ENCODE results near the gene PPP2R3B.
"Not testable (repeated sequence)": the region's sequence is repeated elsewhere in the genome, so short reads cannot be mapped to it uniquely, and the experiment has no call there.

The PPP2R3B gene

DNA sequence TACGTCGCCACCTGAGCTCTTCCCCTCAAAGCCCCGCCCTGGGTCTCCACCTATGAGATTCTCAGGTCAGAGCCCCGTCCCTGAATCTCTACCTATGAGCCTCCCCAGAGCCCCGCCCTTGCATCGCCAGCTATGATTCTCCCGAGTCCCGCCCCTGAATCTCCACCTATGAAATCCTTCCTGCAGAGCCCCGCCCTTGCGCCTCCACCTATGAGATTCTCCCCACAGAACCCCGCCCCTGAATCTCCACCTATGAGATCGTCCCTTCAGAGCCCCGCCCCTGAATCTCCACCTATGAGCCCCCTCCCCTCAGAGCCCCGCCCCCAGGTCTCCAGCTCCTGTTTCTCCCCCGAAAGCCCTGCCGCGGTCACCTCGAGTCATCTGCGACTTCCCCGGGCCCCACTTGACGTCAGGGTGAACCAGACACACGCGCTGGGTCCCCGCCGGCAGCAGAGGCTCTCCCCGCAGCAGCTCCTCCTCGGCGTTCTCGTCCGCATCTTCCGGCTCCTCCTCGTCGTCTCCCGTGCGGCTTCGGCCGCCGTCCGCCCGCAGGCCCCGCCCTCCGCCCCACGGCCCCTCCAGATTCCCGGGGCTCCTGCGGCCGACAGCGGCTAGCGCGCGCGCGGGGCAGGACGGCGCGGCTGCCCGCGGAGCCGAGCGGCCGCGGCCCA is 68.5 kb downstream of the PPP2R3B start:
- peak; percentile 93 to 99 (median 98) for DNase-seq

DNA sequence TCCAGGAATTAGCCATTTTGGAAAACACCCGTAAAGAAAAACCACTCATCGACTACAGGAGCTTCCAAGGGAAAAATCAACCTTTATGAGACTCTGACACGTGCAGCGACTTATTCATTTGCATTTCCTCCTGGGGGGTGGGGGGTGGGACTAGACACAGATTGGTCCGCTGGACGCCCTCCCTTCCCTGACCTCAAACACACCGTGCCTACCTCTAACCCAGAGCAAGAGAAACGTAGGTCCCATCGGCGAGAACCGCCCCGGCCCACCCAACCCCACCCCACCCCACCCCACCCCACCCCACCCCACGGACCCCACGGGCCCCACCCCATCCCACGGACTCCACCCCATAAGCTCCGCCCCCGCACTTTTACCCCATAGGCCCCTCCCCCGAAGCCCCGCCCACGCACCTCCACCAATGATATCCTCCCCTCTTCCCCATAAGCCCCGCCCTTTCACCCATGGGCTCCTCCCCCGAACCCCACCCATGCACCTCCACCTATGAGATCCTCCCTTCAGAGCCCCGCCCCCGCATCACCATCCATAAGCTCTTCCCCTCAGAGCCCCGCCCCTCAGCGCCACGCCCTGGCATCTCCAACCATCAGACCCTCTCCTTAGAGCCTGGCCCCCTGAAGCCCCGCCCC is 69.2 kb downstream of the PPP2R3B start:
- no peak for DNase-seq

DNA sequence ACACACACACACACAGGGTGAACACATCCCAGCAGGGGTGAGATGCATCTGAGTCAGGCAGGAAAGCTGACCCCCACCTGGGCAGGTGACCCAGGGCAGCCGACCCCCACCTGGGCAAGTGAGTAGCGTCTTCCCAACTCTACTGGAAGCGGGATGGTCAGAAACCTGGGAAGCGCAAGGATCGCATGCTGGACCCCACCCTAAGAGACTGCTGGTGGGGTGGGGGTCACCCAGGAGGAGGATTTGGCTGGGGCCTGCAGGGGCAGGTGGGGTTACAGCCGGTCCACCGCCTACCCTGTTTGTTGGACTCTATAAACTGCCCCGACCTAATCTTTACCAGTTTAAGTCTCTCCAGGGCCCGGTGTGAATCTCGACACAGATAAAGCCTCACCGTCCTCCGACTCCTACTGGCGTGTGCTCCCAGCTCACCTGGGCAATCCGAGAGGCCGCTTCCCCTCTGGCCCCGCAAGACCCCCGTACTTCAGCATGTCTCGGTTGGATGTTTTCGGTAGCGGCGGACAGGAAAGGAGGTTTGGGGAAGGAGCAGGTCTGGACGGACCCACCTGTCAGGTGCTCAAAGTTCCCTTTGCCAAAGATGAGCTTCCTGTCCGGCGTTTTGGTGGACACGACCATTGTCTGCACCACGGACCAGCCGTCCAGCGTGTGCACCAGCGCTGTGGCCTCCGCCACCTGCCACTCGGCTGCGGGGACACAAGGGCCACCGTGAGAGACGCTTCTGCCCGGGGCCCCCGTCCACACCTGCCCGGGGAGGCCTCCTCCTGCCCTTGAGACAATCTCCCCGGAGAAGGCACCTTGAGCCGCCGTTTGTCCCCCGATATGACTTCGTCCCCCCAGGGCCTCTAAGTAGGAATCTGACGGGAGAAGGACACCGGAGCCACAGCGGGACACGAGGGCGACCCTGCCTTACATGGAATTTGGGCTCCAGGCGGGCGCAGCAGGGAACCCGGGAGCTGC is 70.1 kb downstream of the PPP2R3B start:
- DNase-seq, result no peak

DNA sequence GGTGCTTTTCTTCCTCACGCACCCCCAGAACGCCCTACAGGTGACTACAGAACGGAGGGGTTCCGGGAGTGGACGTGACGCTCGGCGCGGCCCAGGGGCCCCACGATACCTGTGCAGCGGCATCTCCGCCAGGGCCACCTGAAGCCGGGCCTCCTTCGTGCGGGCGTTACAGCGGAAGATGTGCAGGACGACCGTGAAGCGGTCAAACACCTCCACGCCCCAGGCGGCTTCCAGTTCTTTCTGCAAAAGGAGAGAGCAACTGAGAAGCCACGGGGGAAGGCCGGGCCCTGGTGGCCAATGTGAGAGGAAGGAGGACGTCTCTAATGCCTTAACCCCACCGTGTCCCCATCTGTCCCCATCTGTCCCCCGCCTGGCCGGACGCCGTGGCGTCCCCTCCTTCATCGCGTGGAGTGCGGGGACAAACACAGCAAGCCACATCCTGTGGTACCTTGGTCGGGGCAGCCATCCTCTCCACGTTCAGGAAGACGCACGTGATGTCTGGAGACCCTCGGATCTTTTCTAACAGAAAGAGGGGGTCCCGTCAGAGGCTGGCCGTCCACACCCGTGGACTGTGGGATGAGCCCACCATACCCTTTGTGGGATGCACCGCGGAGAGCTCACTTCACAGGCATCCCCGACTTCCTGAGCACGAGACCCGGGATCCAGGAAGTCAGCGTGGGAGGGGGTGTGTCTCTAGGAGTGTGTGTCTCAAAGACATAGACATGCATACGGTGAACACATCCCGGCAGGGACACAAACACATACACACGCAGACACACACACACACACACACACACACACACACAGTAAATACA is 71.7 kb downstream of the PPP2R3B start:
- no peak for DNase-seq

DNA sequence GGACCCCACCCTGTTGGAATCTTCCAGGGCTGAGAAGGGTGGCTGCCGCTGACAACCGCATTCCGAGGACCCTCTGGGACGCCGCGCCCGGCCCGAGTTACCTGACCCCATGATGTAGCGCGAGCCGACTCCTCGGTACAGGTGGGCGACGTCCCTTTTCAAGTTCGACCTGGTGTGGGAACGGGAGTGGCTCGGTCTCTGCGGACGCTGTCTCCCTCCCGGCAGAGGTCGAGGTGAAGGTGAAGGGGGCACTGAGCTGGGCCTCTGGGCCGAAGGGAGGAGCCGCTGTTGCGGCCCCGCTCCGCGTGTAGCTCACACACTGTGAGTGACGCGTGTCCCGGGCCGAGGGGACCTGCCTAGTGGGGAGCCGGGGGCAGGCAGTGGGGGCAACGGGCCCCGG is 72.7 kb downstream of the PPP2R3B start:
- DNase-seq, result no peak

- DNase-seq, result no peak
Measured at GRCh38 chrX:313546-313945, 73.2 kb downstream of the PPP2R3B start.

DNA sequence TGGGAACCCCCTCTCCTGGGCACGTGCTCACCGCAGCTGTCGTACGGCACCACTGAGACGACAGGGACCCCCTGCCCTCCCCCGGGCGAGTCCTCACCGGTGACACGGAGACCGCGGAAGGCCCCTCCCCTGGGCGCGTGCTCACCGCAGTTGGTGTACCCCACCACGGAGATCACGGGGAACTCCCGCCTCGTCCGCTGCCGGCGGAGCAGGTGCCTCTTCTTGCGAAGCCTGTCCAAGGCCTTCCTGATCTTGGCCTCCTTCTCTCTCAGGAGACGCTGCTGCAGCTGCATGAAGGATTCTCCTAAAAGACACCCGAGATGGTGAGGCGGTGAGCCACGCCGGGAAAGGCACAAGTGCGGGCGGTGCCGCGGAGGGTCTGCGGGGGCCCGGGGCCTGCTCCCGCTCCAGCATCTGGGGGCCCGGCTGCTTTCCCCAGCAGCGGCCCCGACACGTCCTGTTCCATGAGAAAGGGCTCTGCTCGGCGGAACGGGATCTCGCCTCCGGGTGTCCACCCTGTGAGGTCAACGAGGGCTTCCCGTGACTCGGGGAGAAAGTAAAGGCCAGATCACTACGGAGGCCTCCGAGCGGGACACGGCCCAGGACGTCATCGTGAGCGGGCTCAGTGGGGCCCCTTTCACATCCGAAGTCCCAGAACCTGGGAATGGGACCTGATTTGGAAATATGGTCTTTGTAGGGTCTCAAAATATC is 73.9 kb downstream of the PPP2R3B start:
- DNase-seq, result no peak

- peak in 1 of 5 experiments; percentile 5 for DNase-seq
Measured at GRCh38 chrX:311156-312129, 75.3 kb downstream of the PPP2R3B start.

DNA sequence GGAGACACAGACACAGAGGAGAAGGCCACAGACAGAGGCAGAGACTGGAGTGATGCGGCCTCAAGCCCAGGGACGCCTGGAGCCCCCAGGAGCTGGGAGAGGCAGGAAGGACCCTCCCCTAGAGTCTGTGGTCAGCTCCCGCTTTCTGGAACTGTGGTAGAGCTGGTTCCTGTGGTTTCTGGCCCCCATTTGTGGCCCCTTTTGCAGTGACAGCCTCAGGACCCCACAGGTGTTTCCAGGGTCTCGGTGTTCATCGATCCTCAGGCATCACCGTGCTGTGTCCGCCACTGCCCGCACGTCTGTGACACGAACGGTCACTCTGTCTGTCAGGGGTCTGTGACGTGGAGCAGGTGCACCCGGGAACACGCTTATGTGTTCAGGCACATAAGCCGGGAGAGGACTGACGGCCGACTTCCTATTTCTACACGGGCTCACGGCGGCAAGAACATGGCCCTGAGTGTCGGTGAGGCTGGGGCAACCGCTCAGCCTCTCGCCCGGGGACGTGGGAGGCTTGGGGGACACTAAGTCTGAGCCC is 76.0 kb downstream of the PPP2R3B start:
- no peak for DNase-seq

GRCh38 chrX:308821-309520 is 77.7 kb downstream of the PPP2R3B start:
- no peak for DNase-seq

DNA sequence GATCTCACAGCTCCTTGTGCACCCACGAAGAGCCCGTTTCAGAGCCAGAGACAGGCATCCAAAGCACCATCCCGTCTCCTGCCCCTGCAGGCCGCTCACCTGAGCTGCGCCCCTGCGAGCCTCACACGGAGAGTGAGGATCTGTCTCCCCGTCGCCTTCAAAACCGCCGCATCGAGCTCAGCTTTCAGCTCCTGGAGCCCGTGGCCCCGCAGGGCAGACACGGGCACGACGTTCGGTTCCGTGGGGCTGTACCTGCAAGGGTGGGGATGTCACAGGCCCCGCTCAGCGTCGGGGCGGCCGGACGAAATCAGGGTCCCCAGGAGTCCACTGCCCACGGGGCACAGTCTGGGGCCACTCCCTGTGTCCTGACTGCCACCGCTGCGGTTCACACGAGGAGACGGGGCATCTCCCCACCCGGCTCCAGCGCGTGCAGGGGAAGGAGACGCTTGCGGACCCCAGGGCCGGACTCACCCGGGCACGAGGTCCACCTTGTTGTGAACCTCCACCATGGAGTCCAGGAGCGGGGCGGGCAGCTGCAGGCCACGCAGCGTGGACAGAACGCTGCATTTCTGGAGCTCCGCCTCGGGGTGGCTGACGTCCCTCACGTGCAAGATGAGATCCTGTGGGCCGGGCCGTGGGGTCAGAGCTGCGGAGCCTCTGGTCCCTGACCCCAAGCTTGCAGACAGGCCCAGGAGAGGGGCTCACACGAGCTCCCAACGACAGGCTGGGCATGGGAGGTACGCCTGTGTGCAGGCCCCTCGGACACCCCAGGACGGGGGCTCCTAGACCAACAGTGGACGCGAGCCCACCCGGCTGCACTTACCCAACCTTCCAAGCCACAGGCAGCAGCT is 79.2 kb downstream of the PPP2R3B start:
- DNase-seq, result no peak

- not testable (repeated sequence) for DNase-seq
Measured at GRCh38 chrX:306614-307251, 80.0 kb downstream of the PPP2R3B start.

GRCh38 chrX:305781-306613 is 80.7 kb downstream of the PPP2R3B start:
- DNase-seq, result not testable (repeated sequence)

DNA sequence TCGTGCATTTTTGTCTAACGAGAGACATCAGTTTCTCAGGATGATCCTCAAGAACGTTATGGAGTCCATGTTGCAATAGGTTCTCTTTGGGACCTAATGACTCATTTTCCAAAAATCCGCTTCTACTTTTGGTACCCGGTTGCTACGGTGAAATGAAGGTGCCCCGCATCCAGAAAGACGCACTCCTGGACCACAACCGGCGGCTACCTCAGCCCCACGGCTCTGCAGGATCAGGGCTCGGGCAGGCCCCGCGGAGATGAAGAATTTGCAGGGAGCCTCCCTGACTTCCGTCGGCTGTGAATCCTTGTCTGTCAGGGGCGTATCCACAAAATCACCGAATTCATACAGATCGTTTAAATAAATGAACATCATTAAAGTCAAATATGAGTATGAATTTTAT is 83.7 kb downstream of the PPP2R3B start:
- DNase-seq, result no peak

DNA sequence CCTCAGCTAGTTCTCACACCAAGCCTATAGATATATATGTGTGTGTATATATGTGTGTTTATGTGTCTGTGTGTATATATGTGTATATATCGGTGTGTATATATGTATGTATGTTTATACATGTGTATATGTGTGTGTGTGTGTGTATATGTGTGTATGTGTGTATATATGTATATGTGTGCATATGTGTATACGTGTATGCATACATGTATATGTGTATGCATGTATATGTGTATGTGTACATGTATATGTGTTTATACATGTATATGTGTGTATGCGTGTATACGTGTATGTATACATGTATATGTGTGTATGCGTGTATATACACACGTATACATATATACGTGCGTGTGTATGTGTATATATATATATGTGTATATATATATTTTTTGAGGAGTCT is 86.4 kb downstream of the PPP2R3B start:
- DNase-seq, result no peak

- no peak for DNase-seq
Measured at GRCh38 chrX:298993-299392, 87.7 kb downstream of the PPP2R3B start.

GRCh38 chrX:295136-295535 is 91.6 kb downstream of the PPP2R3B start:
- DNase-seq, result no peak
